Keratinocyte (primary cell): ENCODE measurements around the gene E2F8. TPM values are rescaled to one million over a fixed set of nuclear protein-coding genes. Genes with fewer than 3 reads are reported as not detected.

Source experiments
- DNase-seq: peaks from one replicate; pipeline ENCODE4 v3.0.0-alpha.2; 2011; ENCODE audit warnings: low read depth, missing footprints, low spot score
- FAIRE-seq: peaks from 2 replicates; lab custom pipeline; 2011; peaks lifted over from hg19 to GRCh38; lab: Jason Lieb, UNC
- H2AFZ ChIP-seq: 2 replicates; pipeline ENCODE4 v1.6.0; 2012; ENCODE audit warnings: low read length, control low read depth, inconsistent platforms; ENCODE audit not compliant: control insufficient read depth
- H3K27ac ChIP-seq: 2 replicates; pipeline ENCODE4 v1.5.1; 2011; ENCODE audit warnings: low read length; ENCODE audit not compliant: control insufficient read depth, insufficient read depth
- H3K27me3 ChIP-seq: 3 replicates; pipeline ENCODE4 v1.6.0; 2011; ENCODE audit warnings: low read length; ENCODE audit not compliant: control insufficient read depth, insufficient read depth; ENCODE audit errors: extremely low read depth
- H3K36me3 ChIP-seq, 2 experiments: 2 replicates in 1 of 2; 3 replicates in 1 of 2; pipeline ENCODE4 v1.5.1; 2011; ENCODE audit warnings: low read length in 2 of 2, mild to moderate bottlenecking in 1 of 2; ENCODE audit not compliant: control insufficient read depth in 2 of 2, insufficient read depth in 2 of 2; ENCODE audit errors: extremely low read depth in 1 of 2
- H3K4me1 ChIP-seq: 3 replicates; pipeline ENCODE4 v1.5.1; 2011; ENCODE audit warnings: low read length; ENCODE audit not compliant: control insufficient read depth, insufficient read depth; ENCODE audit errors: extremely low read depth
- H3K4me2 ChIP-seq: 3 replicates; pipeline ENCODE4 v1.6.0; 2011; ENCODE audit warnings: low read depth, low read length; ENCODE audit not compliant: control insufficient read depth, insufficient read depth; ENCODE audit errors: extremely low read depth
- H3K4me3 ChIP-seq, 3 experiments: fragments of 200-600 bp in 1 of 3; sonication (generic) in 1 of 3; 2 replicates in 2 of 3; 3 replicates in 1 of 3; pipeline ENCODE4 v1.5.1; 2011 to 2016; ENCODE audit warnings: low read length in 3 of 3, mild to moderate bottlenecking in 3 of 3, control low read depth in 2 of 3, inconsistent platforms in 1 of 3, low read depth in 1 of 3, mixed read lengths in 1 of 3, mixed run types in 1 of 3, moderate library complexity in 1 of 3; ENCODE audit not compliant: control insufficient read depth in 2 of 3, insufficient read depth in 2 of 3; ENCODE audit errors: extremely low read depth in 1 of 3
- H3K79me2 ChIP-seq: 2 replicates; pipeline ENCODE4 v1.6.0; 2012; ENCODE audit warnings: low read length; ENCODE audit not compliant: control insufficient read depth, insufficient read depth
- H3K9ac ChIP-seq: 3 replicates; pipeline ENCODE4 v1.6.0; 2011; ENCODE audit warnings: low read length; ENCODE audit not compliant: control insufficient read depth, insufficient read depth; ENCODE audit errors: extremely low read depth
- H3K9me1 ChIP-seq: 3 replicates; pipeline ENCODE4 v1.6.0; 2011; ENCODE audit warnings: low read length; ENCODE audit not compliant: control insufficient read depth, insufficient read depth; ENCODE audit errors: extremely low read depth
- H3K9me3 ChIP-seq: 2 replicates; pipeline ENCODE4 v1.5.1; 2012; ENCODE audit warnings: low read depth, low read length; ENCODE audit not compliant: control insufficient read depth
- H4K20me1 ChIP-seq: 3 replicates; pipeline ENCODE4 v1.6.0; 2011; ENCODE audit warnings: low read length; ENCODE audit not compliant: control insufficient read depth, insufficient read depth; ENCODE audit errors: extremely low read depth
- CTCF ChIP-seq, 3 experiments: IDR thresholded peaks in 1 of 3; conservative IDR thresholded peaks in 1 of 3; optimal IDR thresholded peaks in 1 of 3; 2 replicates in 2 of 3; 3 replicates in 1 of 3; pipeline versions ENCODE3 to v1.5.1; 2011; ENCODE audit warnings: low read length in 3 of 3, mild to moderate bottlenecking in 3 of 3, moderate library complexity in 2 of 3, control low read depth in 1 of 3, inconsistent platforms in 1 of 3; ENCODE audit not compliant: insufficient read depth in 2 of 3; ENCODE audit errors: extremely low read depth in 1 of 3
- EZH2 ChIP-seq: IDR thresholded peaks from one replicate; pipeline ENCODE4 v1.6.1; 2012; ENCODE audit warnings: inconsistent platforms, mild to moderate bottlenecking, low read length, moderate library complexity
- dilution Hi-C: fragments of 300-500 bp; cut with MboI; formaldehyde crosslinking; loops from one replicate; pipeline ENCODE4 v1.7.0; 2020; ENCODE audit warnings: low sequenced_read_pairs; ENCODE audit not compliant: extremely low pct_ligation_motif_present
- polyA minus RNA-seq, 3 experiments: library from RNA; depleted of rRNA, polyadenylated mRNA; stranded (reverse); fragments of >200 nt; gene quantifications; 1 replicate in 1 of 3; 2 replicates in 1 of 3; 3 replicates in 1 of 3; pipeline ENCODE4 v1.2.3, GENCODE V29; 2011
- polyA plus RNA-seq, 5 experiments: library from polyadenylated mRNA; depleted of rRNA in 3 of 5; stranded (reverse) in 3 of 5; stranded (forward) in 1 of 5; unstranded in 1 of 5; fragments of >200 nt; gene quantifications; 1 replicate in 1 of 5; 2 replicates in 3 of 5; 3 replicates in 1 of 5; pipeline versions ENCODE4 v1.2.1 to v1.2.3, GENCODE V29; 2011 to 2012; ENCODE audit warnings: missing spikeins in 2 of 5, low read depth in 1 of 5, low replicate concordance in 1 of 5

Gene E2F8
- polyA plus RNA-seq (0.39 to 2.4 TPM (median 2.0 TPM) in 3 replicates), polyA minus RNA-seq (0.40 to 1.9 TPM (median 1.5 TPM) in 3 replicates)
- 0.82 TPM for polyA plus RNA-seq (2011; ENCODE audit: low read depth)
- 0.34 and 0.84 TPM in 2 replicates for polyA plus RNA-seq (2011; cell fraction: cytosol; rRNA removed)
- 0.85 and 1.1 TPM in 2 replicates for polyA plus RNA-seq (2011; cell fraction: nucleus; rRNA removed)
- 0.55 and 1.3 TPM in 2 replicates for polyA plus RNA-seq (2012; ENCODE audit: low replicate concordance)
- polyA minus RNA-seq (2011; cell fraction: cytosol; rRNA and poly(A)+ RNA removed): not detected
- 0.42 and 1.5 TPM in 2 replicates for polyA minus RNA-seq (2011; cell fraction: nucleus; rRNA and poly(A)+ RNA removed)

GRCh38 chr11:19240420-19241259 lies at the start of gene E2F8:
E2F8 (minus strand) TSS chr11:19240945; CDS start chr11:19240121, 824 bp downstream.
- TF ChIP-seq CTCF (optimal IDR thresholded peaks at IDR 0.05 in 1 of 3, IDR thresholded peaks at IDR 0.05 in 1 of 3, conservative IDR thresholded peaks at IDR 0.05 in 1 of 3; ENCODE audit: extremely low read depth in 1 of 3, insufficient read depth in 2 of 3, low read length in 3 of 3) (no peak), EZH2 (no peak)
- H3K9ac ChIP-seq: peak within 1 kb of the TSS; percentile 81
- H3K27ac ChIP-seq: peak within 1 kb of the TSS; percentile 74
- peak within 1 kb of the TSS; percentile 99 for H3K4me2 ChIP-seq
- peak within 1 kb of the TSS; percentile 94 for H2AFZ ChIP-seq
- no peaks in the 10 kb centered on the region for H3K79me2 ChIP-seq
- H3K9me3 ChIP-seq: no peaks in the 10 kb centered on the region
- peak within 1 kb of the TSS; percentile 43 to 96 (median 95) for H3K4me3 ChIP-seq
- dilution Hi-C loops: no loop called here
- FAIRE-seq (no peak), DNase-seq (no peak)
- no peaks in the 10 kb centered on the region for H4K20me1 ChIP-seq
- peaks cover 2% of the 10 kb centered on the region for H3K9me1 ChIP-seq
- H3K27me3 ChIP-seq: no peaks in the 10 kb centered on the region
- peaks cover 45% of the 10 kb centered on the region for H3K4me1 ChIP-seq
- no peaks in the 10 kb centered on the region for H3K36me3 ChIP-seq

- no peaks in the 10 kb centered on the region for H3K9me3 ChIP-seq
- no peak for FAIRE-seq
- no peaks in the 10 kb centered on the region for H3K9me1 ChIP-seq
- H3K4me3 ChIP-seq: no peak overlapping the region
- no peaks in the 10 kb centered on the region for H3K36me3 ChIP-seq
- no peaks in the 10 kb centered on the region for H3K79me2 ChIP-seq
- dilution Hi-C loops: no loop called here
- no peaks in the 10 kb centered on the region for H3K27me3 ChIP-seq
- no peak overlapping the region for H3K4me2 ChIP-seq
- no peak for DNase-seq
- TF ChIP-seq CTCF (optimal IDR thresholded peaks at IDR 0.05 in 1 of 3, IDR thresholded peaks at IDR 0.05 in 1 of 3, conservative IDR thresholded peaks at IDR 0.05 in 1 of 3; ENCODE audit: extremely low read depth in 1 of 3, insufficient read depth in 2 of 3, low read length in 3 of 3) (no peak), EZH2 (no peak)
- no peak overlapping the region for H2AFZ ChIP-seq
- H3K27ac ChIP-seq: no peak overlapping the region
- no peaks in the 10 kb centered on the region for H3K4me1 ChIP-seq
- no peak overlapping the region for H3K9ac ChIP-seq
- H4K20me1 ChIP-seq: no peaks in the 10 kb centered on the region
These were observed 49.6 kb upstream of the E2F8 start for GRCh38 chr11:19290356-19290755.
